Motor neuron (in vitro differentiated cells): ENCODE data around the gene BOC. TPM values are rescaled to one million over a fixed set of nuclear protein-coding genes. Genes with fewer than 3 reads are reported as not detected.

Source experiments
- ATAC-seq, 8 experiments: fragments of 200-7000 bp; cut with Tn5 transposase; replicated peaks in 6 of 8; 2 replicates each; pipeline ENCODE4 v1.8.0; 2021; ENCODE audit warnings: mild to moderate bottlenecking in 8 of 8, moderate library complexity in 8 of 8
- H3K27ac ChIP-seq, 2 donors: fragments of 250-450 bp; sonication (Bioruptor Pico); 2 replicates each; pipeline ENCODE4 v1.9.0; 2021; ENCODE audit warnings: antibody characterized with exemption in 2 of 2, mild to moderate bottlenecking in 2 of 2, moderate library complexity in 1 of 2
- H3K4me1 ChIP-seq, 2 donors: fragments of 250-450 bp; sonication (Bioruptor Pico); replicated peaks in 1 of 2; 2 replicates each; pipeline ENCODE4 v1.6.1; 2021; ENCODE audit warnings: antibody characterized with exemption in 2 of 2, mild to moderate bottlenecking in 2 of 2, moderate library complexity in 1 of 2
- H3K4me3 ChIP-seq, 5 donors: fragments of 250-450 bp; sonication (Bioruptor Pico); 2 replicates each; pipeline ENCODE4 v1.9.0; 2021; ENCODE audit warnings: antibody characterized with exemption in 5 of 5, mild to moderate bottlenecking in 5 of 5, moderate library complexity in 4 of 5
- WGBS, 10 experiments: fragments of 450-650 bp; shearing (Covaris generic); methylation state at CpG; one replicate each; pipeline ENCODE4 v1.0.0; 2022; 5-methylcytosine and 5-hydroxymethylcytosine counted together
- in situ Hi-C, 9 experiments: fragments of 400-800 bp; cut with MboI; loops; one replicate each; pipeline ENCODE4 v1.15.0; 2021; ENCODE audit warnings: low sequenced_read_pairs in 9 of 9, low pct_unique_long_range_greater_than_20kb in 2 of 9; ENCODE audit not compliant: unreplicated experiment in 9 of 9
- total RNA-seq, 8 experiments: library from RNA; unstranded; fragments of 300-600 nt; gene quantifications; 2 replicates each; pipeline versions ENCODE4 v1.2.3 to v1.2.4, GENCODE V29; 2022

Gene BOC
- total RNA-seq, 8 experiments from 2014 or later = 3.5 to 36.1 (median 12.2) TPM

DNA sequence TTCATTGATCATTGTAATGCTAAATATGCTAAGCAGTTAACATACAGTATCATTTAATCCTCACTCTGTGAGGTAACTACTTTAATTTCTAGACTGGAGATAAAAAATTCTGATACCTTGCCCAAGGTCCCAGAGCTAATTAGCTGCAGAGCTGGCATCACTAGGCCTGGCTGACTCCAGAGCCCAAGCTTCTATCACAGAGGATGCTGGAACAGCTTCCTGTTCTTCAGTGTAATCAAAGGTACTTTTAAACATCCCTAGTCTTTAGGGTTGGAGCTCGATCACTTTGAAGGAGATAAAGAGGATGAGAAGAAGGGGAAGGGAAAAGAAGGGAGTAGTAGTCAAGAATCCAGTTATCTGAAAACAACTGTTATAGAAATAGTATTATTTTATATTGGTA, 37.1 kb upstream of the BOC start:
- no peak overlapping the region for H3K4me3 ChIP-seq
- no peak overlapping the region for H3K27ac ChIP-seq
- ATAC-seq = no peak
- WGBS, 10 experiments = 71 to 100% (median 84%) methylated on average over 1 of the region's 1 CpG; no CpG with 5 or more reads in 4 of the 10 experiments
- in situ Hi-C loops = no loop called here
- peaks cover 0 to 1% of the 10 kb centered on the region in 2 donors for H3K4me1 ChIP-seq

DNA sequence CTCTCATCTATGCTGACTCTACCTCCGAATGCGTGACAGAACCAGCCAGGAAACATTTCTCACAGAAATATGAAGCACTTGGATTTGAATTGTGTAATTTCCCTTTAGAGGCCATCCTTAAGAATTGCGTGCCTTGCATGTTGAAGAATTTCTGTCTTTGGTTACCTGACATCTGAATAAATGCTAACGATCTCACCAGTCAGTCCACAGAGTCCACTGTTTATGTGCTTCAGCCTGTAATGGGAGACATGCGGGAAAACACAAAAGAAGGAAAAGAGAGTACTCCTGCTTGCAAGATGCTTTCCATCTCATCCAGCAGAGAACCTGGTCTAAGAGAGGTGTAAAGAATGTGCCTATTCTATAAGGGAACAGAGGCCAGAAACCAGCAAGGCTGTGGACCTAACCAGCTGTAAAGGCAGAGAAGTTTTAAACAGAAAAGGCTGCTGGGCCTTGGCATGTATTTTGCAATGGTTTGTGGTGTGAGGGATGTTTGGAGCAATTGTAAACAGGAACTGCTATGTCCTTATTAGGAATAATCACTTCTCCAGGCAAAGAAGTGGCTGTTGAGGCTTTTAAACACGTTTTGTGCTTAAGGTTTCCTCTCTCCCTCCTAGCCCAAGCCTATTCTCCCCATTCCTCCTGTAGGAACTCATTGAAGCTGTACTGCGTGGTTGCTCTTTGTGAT, 36.4 kb upstream of the BOC start:
- in situ Hi-C loops = no loop called here
- WGBS, 10 experiments = 29 to 80% (median 62%) methylated on average over 1 to 7 of the region's 7 CpGs
- ATAC-seq = peak in 2 of 8 experiments; percentile 22 to 52
- Histone ChIP-seq H3K4me1 (no peaks in the 10 kb centered on the region), H3K4me3 (no peak overlapping the region), H3K27ac (no peak overlapping the region)

DNA sequence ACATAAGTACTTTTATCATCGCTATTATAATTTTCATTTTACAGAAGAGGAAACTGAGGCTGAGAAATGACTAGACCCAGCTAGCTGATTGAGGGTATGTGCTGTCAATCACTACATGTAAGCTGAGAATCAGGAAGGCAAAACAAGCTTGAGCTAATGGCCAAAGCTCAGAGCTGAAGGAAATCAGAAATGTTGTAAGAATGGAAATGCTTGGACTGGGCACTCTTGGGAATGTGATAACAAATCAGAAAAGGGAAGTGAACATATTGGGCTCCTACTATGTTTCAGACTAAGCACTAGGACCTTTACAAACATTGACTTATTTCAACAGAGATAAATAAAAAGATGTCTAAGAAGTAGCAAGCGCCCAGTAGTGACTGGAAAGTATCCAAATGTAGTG, 33.8 kb upstream of the BOC start:
- in situ Hi-C loops = no loop called here
- no peak for ATAC-seq
- H3K4me1 ChIP-seq = no peaks in the 10 kb centered on the region
- no peak overlapping the region for H3K4me3 ChIP-seq
- H3K27ac ChIP-seq = no peak overlapping the region
- 40 to 100% (median 88%) methylated on average over 1 to 2 of the region's 2 CpGs for WGBS, 10 experiments

DNA sequence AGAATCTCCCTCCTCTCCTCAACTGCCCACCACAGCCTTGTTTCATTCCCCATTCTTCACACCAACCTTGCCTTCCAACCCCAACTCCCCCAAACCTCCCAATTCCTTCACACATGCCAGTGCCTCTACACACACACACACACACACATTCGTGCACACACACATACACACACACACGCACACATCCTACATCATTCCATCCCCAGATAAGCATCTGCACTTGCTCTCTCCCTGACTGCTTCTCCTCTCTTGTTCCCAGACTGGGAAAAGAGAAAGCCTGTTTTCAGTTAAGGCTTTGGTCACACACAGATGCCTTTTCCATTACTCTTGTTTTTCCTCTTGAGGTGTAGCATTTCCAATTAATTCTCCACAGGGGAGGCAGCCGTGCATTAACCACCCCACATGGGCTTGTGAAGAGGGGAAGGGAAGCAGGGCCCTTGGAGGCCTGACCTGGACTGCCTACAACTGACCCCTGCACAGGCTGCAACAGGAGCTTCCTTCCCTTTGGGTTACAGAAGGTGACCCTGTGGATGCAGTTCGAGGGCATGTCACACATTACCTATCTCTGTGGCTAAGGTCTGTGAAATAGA, 32.0 kb upstream of the BOC start:
- Histone ChIP-seq H3K4me1 (no peaks in the 10 kb centered on the region), H3K27ac (no peak overlapping the region), H3K4me3 (no peak overlapping the region)
- ATAC-seq = no peak
- WGBS, 10 experiments = 26 to 100% (median 61%) methylated on average over 1 to 3 of the region's 4 CpGs; no CpG with 5 or more reads in 1 of the 10 experiments
- in situ Hi-C loops = no loop called here

DNA sequence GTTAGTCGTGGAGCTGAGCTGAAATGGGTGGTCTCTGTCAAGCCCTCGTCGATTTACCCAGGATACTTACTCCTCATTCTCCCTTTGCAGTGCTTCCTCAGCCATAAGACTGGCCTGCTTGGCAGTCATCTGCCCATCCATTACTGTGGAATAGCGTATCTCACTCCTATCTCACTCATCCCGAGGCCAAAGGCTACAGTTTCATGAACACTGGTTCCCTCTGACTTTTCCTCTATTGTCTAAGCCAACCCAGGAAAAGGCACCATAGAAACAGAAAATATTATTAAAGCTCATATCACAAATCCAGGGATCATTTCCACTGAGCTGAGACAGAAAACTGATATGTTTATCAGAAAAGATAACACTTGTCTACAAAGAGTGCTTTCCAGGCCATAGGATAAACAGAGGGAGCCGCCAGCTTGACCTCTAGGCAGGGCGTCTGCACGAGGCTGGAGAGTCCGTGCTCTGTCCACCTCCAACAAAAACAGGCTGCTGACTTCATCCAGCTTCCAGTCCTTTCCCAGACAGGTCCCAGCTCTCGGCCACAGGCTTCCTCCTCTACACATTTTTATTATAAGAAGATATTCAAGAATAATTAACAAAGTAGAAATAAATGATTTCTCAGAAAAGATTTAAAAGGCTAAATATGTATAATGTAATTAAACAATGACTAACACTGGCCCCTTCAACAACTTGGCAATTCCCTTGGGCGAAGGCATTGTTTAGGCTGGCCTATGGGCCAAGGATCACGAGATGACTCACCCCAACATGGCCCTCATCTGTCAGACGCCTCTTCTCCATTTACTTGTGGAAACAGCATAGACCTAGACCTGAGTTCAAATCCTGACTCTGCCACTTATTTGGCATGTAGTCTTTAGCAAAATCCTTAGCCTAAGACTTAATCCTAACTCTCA, 27.4 kb upstream of the BOC start:
- no peak for ATAC-seq

DNA sequence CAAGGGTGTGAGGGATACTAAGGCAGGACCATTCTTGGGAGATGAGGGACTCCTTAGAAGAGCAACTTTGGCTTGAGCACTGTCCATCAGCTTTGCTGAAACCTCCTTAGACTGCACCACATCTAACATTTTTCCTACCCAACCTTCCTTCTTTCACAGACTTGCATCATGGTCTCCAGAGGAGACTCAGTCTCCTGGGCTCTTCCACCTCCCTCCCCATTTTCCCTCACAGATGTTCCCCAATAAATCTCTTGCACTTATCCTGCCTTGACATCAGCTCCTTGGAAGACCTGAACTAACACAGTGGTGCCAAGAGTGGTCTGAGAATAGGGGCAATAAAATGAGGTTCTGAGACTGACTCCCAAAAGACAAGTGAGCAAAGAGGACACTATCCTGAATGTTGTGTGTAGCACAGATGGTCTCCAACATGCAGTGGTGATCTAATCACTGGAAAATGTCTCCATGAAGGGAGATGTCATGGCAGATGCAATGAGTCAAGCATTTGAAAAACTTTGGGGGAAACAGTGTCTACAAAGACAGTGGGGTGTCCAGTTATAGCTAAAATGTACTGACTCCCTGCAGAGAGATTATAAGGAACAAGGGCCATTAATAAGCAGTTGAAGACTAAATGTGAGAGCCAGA, 26.0 kb upstream of the BOC start:
- no peak for ATAC-seq
- Histone ChIP-seq H3K4me3 (no peak overlapping the region), H3K27ac (no peak overlapping the region), H3K4me1 (no peaks in the 10 kb centered on the region)
- in situ Hi-C loops = no loop called here

More for the DNA sequence above, 27.4 kb upstream of the BOC start:
- 72 to 100% (median 91%) methylated on average over 2 to 12 of the region's 13 CpGs for WGBS, 10 experiments
- Histone ChIP-seq H3K27ac (no peak overlapping the region), H3K4me1 (no peaks in the 10 kb centered on the region), H3K4me3 (no peak overlapping the region)
- in situ Hi-C loops = no loop called here

DNA sequence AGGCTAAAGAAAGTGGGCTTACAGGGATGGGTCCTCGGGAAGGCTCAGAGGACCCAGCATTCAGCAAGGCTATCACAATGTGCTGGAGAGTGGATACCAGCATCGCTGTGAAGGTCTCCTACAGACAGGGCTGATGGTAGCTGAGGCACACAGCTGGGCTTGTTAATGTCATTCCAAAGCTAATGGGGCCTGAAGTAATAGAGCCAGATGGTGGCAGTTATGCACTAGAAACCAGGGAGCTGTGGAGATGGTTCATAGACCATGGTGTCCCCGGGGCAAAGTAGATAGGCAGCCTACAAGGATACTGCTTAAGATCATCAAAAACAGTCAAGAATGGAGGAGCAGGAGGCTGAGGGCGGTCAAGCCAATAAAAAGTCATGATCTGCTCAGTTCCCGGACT, 24.8 kb upstream of the BOC start:
- Histone ChIP-seq H3K27ac (no peak overlapping the region), H3K4me3 (no peak overlapping the region), H3K4me1 (no peaks in the 10 kb centered on the region)
- ATAC-seq = no peak
- in situ Hi-C loops = no loop called here
- 40 to 100% (median 80%) methylated on average over 1 to 4 of the region's 5 CpGs; no CpG with 5 or more reads in 2 of the 10 experiments for WGBS, 10 experiments

DNA sequence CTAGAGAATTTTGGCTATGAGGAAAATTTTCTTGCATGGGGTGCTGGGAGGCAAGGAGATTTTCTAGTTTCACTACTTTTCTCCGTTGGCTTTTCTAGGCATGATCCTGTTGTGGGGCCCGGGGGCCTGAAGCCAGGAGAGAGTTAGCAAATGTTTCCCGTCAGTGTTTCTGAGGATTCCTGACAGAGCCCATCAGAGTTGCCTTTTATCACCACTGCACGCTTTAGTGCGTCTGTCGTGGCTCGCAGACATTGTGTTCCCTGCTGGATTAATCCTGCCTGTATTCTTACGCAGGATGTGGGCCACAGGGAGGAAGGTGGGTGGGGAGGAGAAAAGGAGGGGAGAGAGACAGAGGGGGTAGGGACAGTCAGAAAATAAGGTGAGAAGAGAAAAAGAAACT, 18.1 kb upstream of the BOC start:
- WGBS, 10 experiments = 34 to 67% (median 41%) methylated on average over 1 to 3 of the region's 8 CpGs; no CpG with 5 or more reads in 6 of the 10 experiments
- Histone ChIP-seq H3K4me3 (no peak overlapping the region), H3K4me1 (peaks cover 8 to 10% of the 10 kb centered on the region in 2 donors), H3K27ac (no peak overlapping the region)
- in situ Hi-C loops = no loop called here
- peak in 5 of 8 experiments; percentile 53 to 80 (median 78) for ATAC-seq

DNA sequence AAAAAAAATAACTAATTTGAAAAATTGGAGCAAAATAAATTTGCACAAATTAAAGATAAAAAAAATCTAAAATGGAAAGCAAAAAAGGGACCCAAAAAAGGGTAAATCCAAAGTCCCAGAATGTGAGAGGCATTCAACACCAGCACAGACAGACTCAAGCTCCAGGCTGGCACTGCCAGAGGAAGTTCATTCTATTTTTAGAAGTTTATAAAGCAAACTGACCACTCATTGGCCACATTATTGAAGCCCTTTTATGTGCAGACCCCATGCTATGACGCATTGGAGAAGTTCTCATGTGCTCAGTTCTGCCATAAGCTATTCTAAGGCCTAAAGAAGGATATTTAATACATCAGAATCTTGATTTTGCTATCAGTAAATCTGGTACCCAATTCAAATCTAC, 17.6 kb upstream of the BOC start:
- H3K4me1 ChIP-seq = peaks cover 8 to 10% of the 10 kb centered on the region in 2 donors
- 70 to 100% (median 89%) methylated on average over 1 of the region's 1 CpG; no CpG with 5 or more reads in 2 of the 10 experiments for WGBS, 10 experiments
- in situ Hi-C loops = no loop called here
- H3K4me3 ChIP-seq = no peak overlapping the region
- H3K27ac ChIP-seq = no peak overlapping the region
- no peak for ATAC-seq

DNA sequence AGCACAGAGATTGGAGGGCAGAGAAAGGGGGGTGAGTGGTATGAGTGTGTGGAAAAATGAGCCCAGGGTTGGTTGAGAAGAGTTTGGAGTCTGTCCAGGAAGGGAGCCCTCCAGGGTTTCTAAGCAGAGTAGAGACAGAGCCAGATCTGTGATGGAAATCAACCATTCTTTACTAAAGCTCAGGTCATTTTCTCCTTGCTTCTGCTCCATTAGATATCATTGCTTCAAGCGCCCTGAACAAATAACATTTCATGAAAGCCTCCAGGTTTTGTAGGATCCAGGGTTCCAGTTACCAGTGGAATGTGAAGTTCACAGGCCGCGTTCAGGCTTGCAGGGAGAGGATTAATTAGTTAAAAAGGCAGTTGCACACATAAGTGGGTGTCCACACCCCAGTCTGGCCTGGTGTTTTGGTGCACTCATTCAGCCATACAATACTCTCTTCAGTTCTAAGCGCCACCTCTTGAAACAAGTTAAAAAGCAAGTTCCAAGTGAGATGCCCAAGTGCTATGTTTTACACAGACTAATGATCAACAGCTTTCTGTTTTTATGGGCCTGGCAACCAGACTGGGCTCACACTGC, 16.4 kb upstream of the BOC start:
- peaks cover 8 to 10% of the 10 kb centered on the region in 2 donors for H3K4me1 ChIP-seq
- no peak overlapping the region for H3K27ac ChIP-seq
- peak in 3 of 8 experiments; percentile 7 to 84 (median 26) for ATAC-seq
- in situ Hi-C loops = no loop called here
- WGBS, 10 experiments = 50 to 100% (median 68%) methylated on average over 1 to 4 of the region's 4 CpGs; no CpG with 5 or more reads in 2 of the 10 experiments
- no peak overlapping the region for H3K4me3 ChIP-seq

DNA sequence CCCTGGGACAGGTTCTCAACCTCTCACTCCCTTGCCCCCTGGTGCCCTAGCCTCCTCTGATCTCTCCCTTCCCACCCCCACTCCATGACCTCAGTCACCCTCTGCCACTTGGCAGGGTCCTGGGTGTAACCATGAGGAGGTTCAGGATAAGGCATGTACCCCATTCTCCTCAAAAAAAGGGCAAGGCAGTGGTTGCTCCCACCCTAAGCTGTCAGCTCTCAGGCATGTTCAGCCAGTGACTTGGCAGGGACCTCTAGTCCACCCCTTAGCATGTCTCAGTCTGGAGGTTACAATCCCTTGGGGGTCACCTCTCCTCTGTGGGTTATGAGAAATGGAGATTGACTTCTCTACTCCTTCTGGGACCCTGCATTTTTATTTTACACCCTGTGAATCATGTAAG, 11.0 kb upstream of the BOC start:
- Histone ChIP-seq H3K27ac (no peak overlapping the region), H3K4me1 (no peaks in the 10 kb centered on the region), H3K4me3 (no peak overlapping the region)
- ATAC-seq = no peak
- in situ Hi-C loops = no loop called here

DNA sequence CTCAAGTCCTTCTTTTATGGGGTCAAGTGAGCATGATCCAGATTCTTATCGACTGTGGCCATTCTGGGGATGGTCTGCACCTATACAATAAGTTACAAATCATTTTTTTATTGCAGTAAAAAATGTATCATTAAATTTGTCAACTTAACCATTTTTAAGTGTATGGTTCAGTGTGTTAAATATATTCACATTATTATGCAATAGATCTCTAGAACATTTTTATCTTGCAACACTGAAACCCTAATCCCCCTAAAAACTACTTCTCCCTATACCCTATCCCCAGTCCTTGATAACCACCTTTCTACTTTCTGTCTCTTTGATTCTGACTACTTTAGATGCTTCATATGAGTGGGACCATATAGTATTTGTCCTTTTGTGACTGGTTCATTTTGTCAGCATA, 10.4 kb upstream of the BOC start:
- no peak overlapping the region for H3K4me3 ChIP-seq
- H3K27ac ChIP-seq = no peak overlapping the region
- in situ Hi-C loops = no loop called here
- ATAC-seq = no peak
- 38 to 100% (median 75%) methylated on average over 1 of the region's 1 CpG; no CpG with 5 or more reads in 3 of the 10 experiments for WGBS, 10 experiments
- no peaks in the 10 kb centered on the region for H3K4me1 ChIP-seq
